Left forelimb (tissue), 1 donor: ENCODE measurements around the gene FRA10AC1.

Source experiments
- DNase-seq: peaks from one replicate; pipeline ENCODE4 v3.0.0-alpha.2; 2018; ENCODE audit warnings: low spot score

Gene FRA10AC1

GRCh38 chr10:93629647-93630305 lies 72.6 kb downstream of the FRA10AC1 start:
- DNase-seq: no peak

GRCh38 chr10:93628858-93629257 lies 73.5 kb downstream of the FRA10AC1 start:
- no peak for DNase-seq

GRCh38 chr10:93622942-93623341 lies 79.5 kb downstream of the FRA10AC1 start:
- no peak for DNase-seq

- no peak for DNase-seq
Measured at GRCh38 chr10:93620925-93621324, 81.5 kb downstream of the FRA10AC1 start.
